GM12801 (cell line): ENCODE results near the gene NCAM2.

Experiments used
- TF ChIP-seq, protein P1 (sequence below): IDR thresholded peaks from one replicate; pipeline ENCODE4 v1.5.1; 2011; ENCODE audit warnings: control low read depth; ENCODE audit not compliant: insufficient read length; ENCODE audit errors: extremely low read depth

The NCAM2 gene

DNA sequence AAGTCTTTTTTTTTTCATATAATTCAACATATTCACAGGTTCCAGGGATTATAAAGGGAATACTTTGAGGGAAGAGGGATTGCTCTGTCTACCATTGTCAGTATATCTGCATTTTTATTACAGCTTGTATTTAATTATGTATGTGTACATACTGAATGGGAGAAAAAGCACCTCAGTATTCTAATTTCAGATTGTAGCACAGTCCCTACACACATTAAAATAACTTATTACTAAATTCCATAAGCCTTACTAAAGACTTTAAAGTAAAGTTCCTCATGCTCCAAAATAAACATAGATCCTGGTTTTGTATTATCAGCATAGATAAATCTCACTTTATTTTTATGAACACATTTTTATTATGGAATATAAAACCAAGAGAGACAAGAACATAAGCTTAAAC is 134.2 kb downstream of the NCAM2 start:
- TF ChIP-seq, protein P1, sequence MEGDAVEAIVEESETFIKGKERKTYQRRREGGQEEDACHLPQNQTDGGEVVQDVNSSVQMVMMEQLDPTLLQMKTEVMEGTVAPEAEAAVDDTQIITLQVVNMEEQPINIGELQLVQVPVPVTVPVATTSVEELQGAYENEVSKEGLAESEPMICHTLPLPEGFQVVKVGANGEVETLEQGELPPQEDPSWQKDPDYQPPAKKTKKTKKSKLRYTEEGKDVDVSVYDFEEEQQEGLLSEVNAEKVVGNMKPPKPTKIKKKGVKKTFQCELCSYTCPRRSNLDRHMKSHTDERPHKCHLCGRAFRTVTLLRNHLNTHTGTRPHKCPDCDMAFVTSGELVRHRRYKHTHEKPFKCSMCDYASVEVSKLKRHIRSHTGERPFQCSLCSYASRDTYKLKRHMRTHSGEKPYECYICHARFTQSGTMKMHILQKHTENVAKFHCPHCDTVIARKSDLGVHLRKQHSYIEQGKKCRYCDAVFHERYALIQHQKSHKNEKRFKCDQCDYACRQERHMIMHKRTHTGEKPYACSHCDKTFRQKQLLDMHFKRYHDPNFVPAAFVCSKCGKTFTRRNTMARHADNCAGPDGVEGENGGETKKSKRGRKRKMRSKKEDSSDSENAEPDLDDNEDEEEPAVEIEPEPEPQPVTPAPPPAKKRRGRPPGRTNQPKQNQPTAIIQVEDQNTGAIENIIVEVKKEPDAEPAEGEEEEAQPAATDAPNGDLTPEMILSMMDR = no peak

DNA sequence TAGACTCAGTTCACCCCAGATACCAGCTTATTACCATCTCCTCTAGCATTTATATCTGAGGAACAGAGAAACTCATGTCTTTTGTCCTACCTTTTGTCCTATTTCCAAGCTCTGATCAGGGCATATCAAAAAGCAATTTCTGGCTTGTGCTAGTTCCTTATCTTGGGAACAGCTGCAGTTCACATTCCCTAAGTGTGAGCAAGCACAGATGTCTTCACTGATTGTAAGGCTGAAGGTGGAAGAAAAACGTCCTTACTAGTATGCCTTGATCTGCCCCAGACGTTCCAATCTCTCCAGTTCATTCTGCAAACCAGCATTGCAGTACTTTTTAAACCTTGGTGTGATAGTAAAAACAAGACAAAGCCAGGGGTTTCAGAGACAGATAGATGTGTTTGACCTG is 139.8 kb downstream of the NCAM2 start:
- TF ChIP-seq, protein P1 = no peak

DNA sequence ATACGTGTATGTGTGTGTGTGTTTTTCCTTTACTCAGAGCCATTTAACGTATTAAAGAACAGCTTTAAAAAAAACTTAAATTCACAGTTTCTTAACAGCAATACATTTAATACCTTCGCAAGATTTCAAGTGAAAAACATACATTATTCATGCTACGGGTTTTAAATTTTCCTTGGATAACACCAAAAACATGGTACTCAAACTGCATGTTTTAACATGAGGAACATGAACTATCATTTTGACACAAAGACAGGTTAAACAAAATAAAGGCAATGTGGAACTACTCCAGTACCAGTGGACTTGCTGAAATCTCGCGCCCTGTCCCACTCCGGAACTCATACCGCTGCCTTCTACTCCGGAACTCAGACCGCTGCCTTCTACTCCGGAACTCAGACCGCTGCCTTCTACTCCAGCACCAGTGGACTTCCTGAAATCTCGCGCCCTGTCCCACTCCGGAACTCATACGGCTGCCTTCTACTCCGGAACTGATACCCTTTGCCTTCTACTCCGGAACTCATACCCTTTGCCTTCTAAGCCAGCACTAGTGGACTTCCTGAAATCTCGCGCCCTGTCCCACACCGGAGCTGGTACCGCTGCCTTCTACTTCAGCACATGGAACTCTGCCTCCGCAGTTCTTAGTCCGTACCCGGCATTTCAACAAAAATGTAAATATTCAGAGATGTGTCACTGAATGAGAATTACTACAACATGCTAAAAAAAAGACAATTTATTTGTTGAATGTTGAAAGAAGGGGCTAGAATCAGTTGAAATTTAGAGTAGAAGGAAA is 148.6 kb downstream of the NCAM2 start:
- TF ChIP-seq, protein P1 = no peak

DNA sequence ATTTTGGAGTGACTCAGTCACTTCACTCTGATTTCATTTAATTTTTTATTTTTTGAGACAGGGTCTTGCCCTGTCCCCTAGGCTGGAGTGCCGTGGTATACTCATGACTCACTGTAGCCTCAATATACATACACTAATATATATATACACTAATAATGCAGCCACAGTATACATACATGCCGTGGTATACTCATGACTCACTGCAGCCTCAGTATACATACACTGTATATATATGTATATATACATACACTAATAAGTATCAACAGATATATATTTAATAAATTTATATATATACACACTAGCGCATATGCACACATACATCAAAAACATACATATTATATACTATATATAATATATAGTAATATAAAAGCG is 149.2 kb downstream of the NCAM2 start:
- TF ChIP-seq, protein P1 = no peak

DNA sequence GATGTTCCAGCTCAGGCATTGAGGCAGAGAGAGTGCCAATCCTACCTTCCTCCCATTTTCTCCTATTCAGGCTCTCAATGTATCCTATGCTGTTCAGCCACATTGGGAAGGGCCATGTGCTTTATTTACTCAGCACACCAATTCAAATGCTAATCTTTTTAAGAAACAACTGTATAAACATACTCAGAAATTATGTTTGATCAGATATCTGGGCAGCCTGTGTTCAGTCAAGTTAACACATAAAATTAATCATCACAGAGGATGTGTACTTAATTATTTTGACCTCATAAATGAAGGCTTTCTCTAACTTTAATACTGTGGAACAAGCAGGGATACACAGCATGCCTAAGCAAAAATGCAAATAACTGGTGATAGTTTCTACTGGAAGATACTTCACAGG is 149.8 kb downstream of the NCAM2 start:
- TF ChIP-seq, protein P1 = no peak

DNA sequence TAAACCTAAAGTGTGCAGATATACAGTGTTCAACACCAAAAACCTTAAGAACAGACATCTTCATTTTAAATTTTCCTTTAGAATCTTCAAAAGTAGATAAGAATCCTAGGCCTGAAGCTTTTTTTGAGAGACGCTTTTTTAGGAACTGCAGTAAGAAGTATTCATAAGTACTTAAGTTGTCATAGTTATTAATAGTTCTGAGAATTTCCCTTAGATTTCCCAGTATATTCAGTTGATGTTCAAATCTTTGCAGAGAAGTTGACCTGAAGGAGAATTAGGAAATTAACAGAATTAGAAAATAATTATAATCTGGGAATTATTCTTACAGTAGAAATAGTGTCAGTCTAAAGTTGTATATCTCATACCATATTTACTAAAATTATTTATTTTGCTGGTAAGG is 150.3 kb downstream of the NCAM2 start:
- TF ChIP-seq, protein P1 = no peak

DNA sequence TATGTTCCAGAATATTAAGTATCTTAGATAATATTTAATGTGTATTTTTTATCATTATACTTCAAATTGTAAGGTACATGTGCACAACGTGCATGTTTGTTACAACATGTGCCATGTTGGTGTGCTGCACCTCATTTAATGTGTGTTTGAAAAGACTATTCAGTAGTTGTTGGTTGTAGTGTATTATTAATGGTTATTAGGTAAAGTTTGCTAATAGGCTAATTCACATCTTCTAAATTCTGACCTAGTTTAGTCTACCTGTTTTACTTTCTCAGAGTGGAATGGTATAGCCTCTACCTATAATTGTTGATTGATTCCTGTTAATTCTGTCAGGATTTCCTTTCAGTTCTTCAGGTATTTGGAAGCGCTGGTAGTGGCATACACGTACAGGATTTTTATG is 153.0 kb downstream of the NCAM2 start:
- TF ChIP-seq, protein P1 = no peak
